B cell (primary cell): ENCODE measurements around the gene ZFR. TPM values are rescaled to one million over a fixed set of nuclear protein-coding genes. Genes with fewer than 3 reads are reported as not detected.
A peak's percentile ranks its signal among the peaks of the same experiment; 100 is the strongest.

Experiments
- ATAC-seq: fragments of 200-7000 bp; cut with Tn5 transposase; one replicate; pipeline ENCODE4 v1.10.0; 2021; ENCODE audit warnings: low read depth, mild to moderate bottlenecking, moderate number of reproducible peaks, moderate library complexity
- CTCF ChIA-PET: fragments of 350-600 bp; sonication (Branson Sonifier 250); formaldehyde crosslinking; loops from one replicate; lab custom pipeline; 2021; ENCODE audit warnings: antibody characterized with exemption, inconsistent platforms; lab: Charles Lee
- POLR2A ChIA-PET: fragments of 350-600 bp; sonication (Branson Sonifier 250); formaldehyde crosslinking; loops from one replicate; lab custom pipeline; 2021; ENCODE audit warnings: antibody characterized with exemption; lab: Charles Lee
- DNase-seq: peaks from one replicate; pipeline ENCODE4 v3.0.0; 2013
- H2AFZ ChIP-seq: 2 replicates; pipeline ENCODE4 v1.6.1; 2012; ENCODE audit warnings: mild to moderate bottlenecking, low read depth, low read length; ENCODE audit not compliant: insufficient read depth, poor library complexity, severe bottlenecking
- H3K27ac ChIP-seq, 2 donors: 1 replicate in 1 of 2; 2 replicates in 1 of 2; pipeline ENCODE4 v1.5.1; 2012 to 2013; ENCODE audit warnings: low read length in 2 of 2, mild to moderate bottlenecking in 2 of 2, moderate library complexity in 1 of 2
- H3K27me3 ChIP-seq, 4 experiments: fragments of 200-600 bp in 1 of 4; sonication (generic) in 1 of 4; replicated peaks in 1 of 4; 1 replicate in 2 of 4; 2 replicates in 2 of 4; pipeline versions ENCODE4 v1.6.1 to v1.7.0; 2013 to 2016; ENCODE audit warnings: low read length in 3 of 4, mild to moderate bottlenecking in 2 of 4, mixed read lengths in 1 of 4, moderate library complexity in 1 of 4; ENCODE audit not compliant: insufficient read depth in 4 of 4, control insufficient read depth in 3 of 4; ENCODE audit errors: control extremely low read depth in 1 of 4
- H3K36me3 ChIP-seq, 2 experiments: replicated peaks in 1 of 2; 1 replicate in 1 of 2; 2 replicates in 1 of 2; pipeline versions ENCODE4 v1.6.1 to v1.7.1; 2013; ENCODE audit warnings: low read length in 1 of 2; ENCODE audit not compliant: insufficient read depth in 2 of 2, control insufficient read depth in 1 of 2; ENCODE audit errors: control extremely low read depth in 1 of 2, extremely low read depth in 1 of 2
- H3K4me1 ChIP-seq, 2 donors: fragments of 200-600 bp in 1 of 2; sonication (generic) in 1 of 2; 1 replicate in 1 of 2; 2 replicates in 1 of 2; pipeline versions ENCODE4 v1.5.1 to v1.6.1; 2013 to 2017; ENCODE audit warnings: low read length in 2 of 2; ENCODE audit not compliant: control insufficient read depth in 2 of 2, insufficient read depth in 2 of 2
- H3K4me2 ChIP-seq: replicated peaks from 2 replicates; pipeline ENCODE3; 2012; ENCODE audit warnings: mild to moderate bottlenecking, low read depth, low read length; ENCODE audit not compliant: poor library complexity, severe bottlenecking
- H3K4me3 ChIP-seq, 5 experiments: fragments of 200-600 bp in 1 of 5; sonication (generic) in 1 of 5; 1 replicate in 3 of 5; 2 replicates in 2 of 5; pipeline versions ENCODE4 v1.5.1 to v1.7.0; 2011 to 2016; ENCODE audit warnings: low read length in 4 of 5, mild to moderate bottlenecking in 4 of 5, low read depth in 2 of 5, control low read depth in 1 of 5, moderate library complexity in 1 of 5; ENCODE audit not compliant: insufficient read depth in 1 of 5; ENCODE audit errors: control extremely low read depth in 1 of 5, extremely low read depth in 1 of 5
- H3K79me2 ChIP-seq: fragments of 200-600 bp; sonication (generic); one replicate; pipeline ENCODE4 v1.6.0; 2016; ENCODE audit warnings: low read length; ENCODE audit not compliant: control insufficient read depth, insufficient read depth
- H3K9ac ChIP-seq: fragments of 200-600 bp; sonication (generic); 2 replicates; pipeline ENCODE4 v1.6.1; 2017; ENCODE audit warnings: mild to moderate bottlenecking, low read length, moderate library complexity
- H3K9me3 ChIP-seq, 3 donors: one replicate each; pipeline versions ENCODE4 v1.6.1 to v1.7.1; 2013; ENCODE audit warnings: low read length in 2 of 3; ENCODE audit not compliant: control insufficient read depth in 2 of 3, insufficient read depth in 1 of 3; ENCODE audit errors: control extremely low read depth in 1 of 3
- H4K20me1 ChIP-seq: 2 replicates; pipeline ENCODE4 v1.6.0; 2012; ENCODE audit warnings: mild to moderate bottlenecking, low read length; ENCODE audit not compliant: insufficient read depth, control insufficient read depth, poor library complexity, severe bottlenecking
- H3K27ac Mint-ChIP-seq: one replicate; pipeline ENCODE4 v1.8.0; 2021; ENCODE audit warnings: mixed read lengths
- H3K27me3 Mint-ChIP-seq: one replicate; pipeline ENCODE4 v1.8.0; 2021; ENCODE audit warnings: mixed read lengths
- H3K4me1 Mint-ChIP-seq: one replicate; pipeline ENCODE4 v1.8.0; 2021; ENCODE audit warnings: mixed read lengths
- H3K4me3 Mint-ChIP-seq: one replicate; pipeline ENCODE4 v1.8.0; 2021; ENCODE audit warnings: mixed read lengths
- H3K9me3 Mint-ChIP-seq: one replicate; pipeline ENCODE4 v1.8.0; 2022; ENCODE audit warnings: mixed read lengths; ENCODE audit not compliant: insufficient read depth
- EZH2 ChIP-seq: IDR thresholded peaks from 2 replicates; pipeline ENCODE4 v1.6.1; 2012; ENCODE audit warnings: borderline replicate concordance, low read depth, mild to moderate bottlenecking, moderate library complexity, low read length; ENCODE audit not compliant: insufficient read depth, poor library complexity, severe bottlenecking
- WGBS: methylation state at CpG from one replicate; pipeline ENCODE4 v1.1.5; 2013; ENCODE audit warnings: missing lambda C conversion rate; ENCODE audit not compliant: insufficient coverage; 5-methylcytosine and 5-hydroxymethylcytosine counted together
- intact Hi-C: fragments of 100-400 bp; cut with micrococcal nuclease; formaldehyde crosslinking; loops from one replicate; pipeline ENCODE4 v1.10.0; 2022
- polyA plus RNA-seq: library from polyadenylated mRNA; depleted of rRNA; stranded (reverse); fragments of >200 nt; gene quantifications from 2 replicates; pipeline ENCODE4 v1.2.3, GENCODE V29; 2012
- total RNA-seq, 2 donors: library from RNA; stranded (reverse); fragments of 120-200 nt in 1 of 2; gene quantifications; 1 replicate in 1 of 2; 2 replicates in 1 of 2; pipeline versions ENCODE4 v1.2.3 to v1.2.4, GENCODE V29; 2013 to 2022
- TF ChIP-seq, protein P1 (sequence below): fragments of 200-600 bp; IDR thresholded peaks from one replicate; pipeline ENCODE4 v1.8.0; 2022; ENCODE audit warnings: antibody characterized with exemption, mild to moderate bottlenecking

Gene ZFR
- total and polyA plus RNA-seq, 2 donors (not counting 1 experiment from before 2014, with no cell fraction given), result 31.4 to 69.0 TPM

- peak; percentile 88 for ATAC-seq
- Histone ChIP-seq H3K27ac (peak within 1 kb of the TSS; percentile 89 to 92), H4K20me1 (no peaks in the 10 kb centered on the region), H3K36me3 (no peaks in the 10 kb centered on the region), H3K27me3 (no peaks in the 10 kb centered on the region), H2AFZ (peak within 1 kb of the TSS; percentile 75), H3K4me1 (peaks cover 31 to 43% of the 10 kb centered on the region in 2 donors), H3K4me2 (peak within 1 kb of the TSS; percentile 83), H3K9me3 (no peaks in the 10 kb centered on the region), H3K9ac (peak within 1 kb of the TSS; percentile 89), H3K79me2 (peaks cover 46% of the 10 kb centered on the region), H3K4me3 (peak within 1 kb of the TSS; percentile 75 to 96 (median 82))
- intact Hi-C loops, result loop anchor here (1.0 to 5.0 kb wide), 7 partner anchors 21 to 780 kb away; partner anchors contain the start of genes C5orf22, DROSHA and SUB1
- Mint-ChIP-seq H3K4me1 (peaks cover 39% of the 10 kb centered on the region), H3K9me3 (no peaks in the 10 kb centered on the region), H3K4me3 (peak within 1 kb of the TSS; percentile 88), H3K27ac (peak within 1 kb of the TSS; percentile 95), H3K27me3 (no peaks in the 10 kb centered on the region)
- POLR2A ChIA-PET, result interaction anchor here (0.9 to 1.2 kb wide), 2 partner anchors 78 to 140 kb away, joined by 3 read pairs; no protein-coding TSS in a partner anchor
- TF ChIP-seq, protein P1, sequence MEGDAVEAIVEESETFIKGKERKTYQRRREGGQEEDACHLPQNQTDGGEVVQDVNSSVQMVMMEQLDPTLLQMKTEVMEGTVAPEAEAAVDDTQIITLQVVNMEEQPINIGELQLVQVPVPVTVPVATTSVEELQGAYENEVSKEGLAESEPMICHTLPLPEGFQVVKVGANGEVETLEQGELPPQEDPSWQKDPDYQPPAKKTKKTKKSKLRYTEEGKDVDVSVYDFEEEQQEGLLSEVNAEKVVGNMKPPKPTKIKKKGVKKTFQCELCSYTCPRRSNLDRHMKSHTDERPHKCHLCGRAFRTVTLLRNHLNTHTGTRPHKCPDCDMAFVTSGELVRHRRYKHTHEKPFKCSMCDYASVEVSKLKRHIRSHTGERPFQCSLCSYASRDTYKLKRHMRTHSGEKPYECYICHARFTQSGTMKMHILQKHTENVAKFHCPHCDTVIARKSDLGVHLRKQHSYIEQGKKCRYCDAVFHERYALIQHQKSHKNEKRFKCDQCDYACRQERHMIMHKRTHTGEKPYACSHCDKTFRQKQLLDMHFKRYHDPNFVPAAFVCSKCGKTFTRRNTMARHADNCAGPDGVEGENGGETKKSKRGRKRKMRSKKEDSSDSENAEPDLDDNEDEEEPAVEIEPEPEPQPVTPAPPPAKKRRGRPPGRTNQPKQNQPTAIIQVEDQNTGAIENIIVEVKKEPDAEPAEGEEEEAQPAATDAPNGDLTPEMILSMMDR, result no peak
- no peak for TF ChIP-seq EZH2
- peak; percentile 100 for DNase-seq
- WGBS, result under 1% methylated on average over 83 of the region's 83 CpGs
- CTCF ChIA-PET, result interaction anchor here (1.5 to 2.3 kb wide), 3 partner anchors 16 to 79 kb away, joined by 3 to 13 read pairs (median 3); no protein-coding TSS in a partner anchor
These were observed 131.8 kb downstream of the ZFR start, which contains the start of gene MTMR12 for GRCh38 chr5:32312595-32313332. Gene MTMR12, minus strand, starts transcription at chr5:32312939. Its CDS starts 101 bp downstream, at chr5:32312838.

DNA sequence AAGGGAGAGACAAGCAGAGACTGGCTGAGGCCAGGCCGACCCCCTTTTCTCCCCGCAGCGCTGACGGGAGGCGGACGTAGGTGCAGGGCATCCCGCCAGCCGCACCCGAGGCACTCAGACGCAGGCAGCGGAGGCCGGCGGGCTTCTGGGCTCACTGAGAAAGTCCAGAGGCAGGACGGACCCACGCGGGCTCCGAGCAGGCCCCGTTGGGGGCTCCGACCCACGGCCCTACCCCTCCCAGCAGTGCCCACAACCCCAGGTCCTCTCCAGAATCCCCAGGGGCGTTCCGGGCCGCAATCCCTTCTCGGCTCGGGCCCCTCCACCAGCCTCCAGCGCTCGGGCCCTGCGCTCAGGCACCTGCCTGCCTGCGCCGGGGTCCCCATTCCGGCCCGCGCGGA, 132.3 kb downstream of the ZFR start:
- Histone ChIP-seq H3K4me2 (peak overlapping the region; percentile 83), H3K4me1 (peaks cover 31 to 43% of the 10 kb centered on the region in 2 donors), H4K20me1 (peaks cover 3% of the 10 kb centered on the region), H3K27me3 (no peaks in the 10 kb centered on the region), H3K4me3 (peak overlapping the region; percentile 70 to 83 (median 76)), H3K27ac (peak overlapping the region; percentile 89 to 92), H3K9me3 (no peaks in the 10 kb centered on the region), H3K9ac (peak overlapping the region; percentile 89), H3K79me2 (peaks cover 52% of the 10 kb centered on the region), H2AFZ (peak overlapping the region; percentile 57), H3K36me3 (no peaks in the 10 kb centered on the region)
- intact Hi-C loops, result loop anchor here (1.0 to 5.0 kb wide), 5 partner anchors 21 to 779 kb away; partner anchors contain the start of genes C5orf22 and DROSHA
- CTCF ChIA-PET, result interaction anchor here (1.5 kb wide), 2 partner anchors 19 to 78 kb away, joined by 3 read pairs; no protein-coding TSS in a partner anchor
- DNase-seq (peak; percentile 70), ATAC-seq (peak; percentile 4)
- WGBS, result under 1% methylated on average over 34 of the region's 34 CpGs
- Mint-ChIP-seq H3K4me1 (peaks cover 44% of the 10 kb centered on the region), H3K4me3 (peak overlapping the region; percentile 88), H3K27ac (peak overlapping the region; percentile 85), H3K27me3 (no peaks in the 10 kb centered on the region), H3K9me3 (no peaks in the 10 kb centered on the region)
- POLR2A ChIA-PET, result interaction anchor here (1.2 kb wide), 1 partner anchor 139 kb away, joined by 3 read pairs; no protein-coding TSS in a partner anchor
- TF ChIP-seq EZH2, result no peak
- TF ChIP-seq, protein P1, result no peak
